Measurements from ENCODE around the gene RNF223. TPM values are rescaled to one million over a fixed set of nuclear protein-coding genes. Genes with fewer than 3 reads are reported as not detected.

The RNF223 gene
- total RNA-seq, 1 donor from 2014 or later: 9.0 TPM

DNA sequence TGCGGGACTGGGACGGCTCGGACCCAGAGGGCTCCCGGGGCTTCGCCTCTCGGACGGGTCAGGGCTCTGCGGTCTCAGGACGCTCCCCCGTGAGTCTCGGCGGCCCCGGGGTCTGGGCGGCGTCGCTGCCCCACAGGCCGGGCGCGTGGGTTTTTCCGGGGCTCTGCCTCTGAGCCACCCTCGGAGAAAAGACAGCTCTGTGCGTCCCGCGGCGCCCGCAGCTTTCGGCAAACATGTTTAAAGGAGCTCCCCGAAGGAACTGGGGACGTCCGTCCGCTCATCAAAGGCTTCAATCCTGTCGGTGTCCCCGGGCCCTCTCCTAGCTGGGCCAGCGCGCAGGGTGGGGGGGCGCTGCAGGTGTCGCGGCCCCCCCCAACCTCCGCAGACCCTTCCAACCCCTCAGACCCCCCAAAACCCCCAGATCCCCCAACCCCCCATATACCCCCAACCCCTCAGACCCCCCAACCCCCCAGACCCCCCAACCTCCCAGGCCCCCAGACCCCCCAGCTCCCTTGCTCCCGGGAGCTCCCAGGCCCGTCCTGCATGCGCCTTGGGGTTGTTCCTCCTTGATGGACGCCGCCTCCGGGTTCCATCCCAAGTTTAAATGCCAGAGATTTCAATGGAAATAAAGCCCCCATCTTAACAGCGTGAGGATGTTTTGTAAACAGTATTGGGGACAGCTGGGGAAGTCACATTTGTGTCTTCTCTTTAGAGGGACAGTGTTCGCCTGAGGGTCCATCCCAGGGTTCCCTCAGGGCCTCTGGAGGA, 42.8 kb upstream of the RNF223 start:
- FAIRE-seq: no peak
- peaks cover 3% of the 10 kb centered on the region for H3K36me3 ChIP-seq (ENCODE audit: control insufficient read depth, insufficient read depth, low read length)
- H3K4me3 ChIP-seq (ENCODE audit: low read depth, low read length): peak overlapping the region; percentile 77
- TF ChIP-seq, protein P1, sequence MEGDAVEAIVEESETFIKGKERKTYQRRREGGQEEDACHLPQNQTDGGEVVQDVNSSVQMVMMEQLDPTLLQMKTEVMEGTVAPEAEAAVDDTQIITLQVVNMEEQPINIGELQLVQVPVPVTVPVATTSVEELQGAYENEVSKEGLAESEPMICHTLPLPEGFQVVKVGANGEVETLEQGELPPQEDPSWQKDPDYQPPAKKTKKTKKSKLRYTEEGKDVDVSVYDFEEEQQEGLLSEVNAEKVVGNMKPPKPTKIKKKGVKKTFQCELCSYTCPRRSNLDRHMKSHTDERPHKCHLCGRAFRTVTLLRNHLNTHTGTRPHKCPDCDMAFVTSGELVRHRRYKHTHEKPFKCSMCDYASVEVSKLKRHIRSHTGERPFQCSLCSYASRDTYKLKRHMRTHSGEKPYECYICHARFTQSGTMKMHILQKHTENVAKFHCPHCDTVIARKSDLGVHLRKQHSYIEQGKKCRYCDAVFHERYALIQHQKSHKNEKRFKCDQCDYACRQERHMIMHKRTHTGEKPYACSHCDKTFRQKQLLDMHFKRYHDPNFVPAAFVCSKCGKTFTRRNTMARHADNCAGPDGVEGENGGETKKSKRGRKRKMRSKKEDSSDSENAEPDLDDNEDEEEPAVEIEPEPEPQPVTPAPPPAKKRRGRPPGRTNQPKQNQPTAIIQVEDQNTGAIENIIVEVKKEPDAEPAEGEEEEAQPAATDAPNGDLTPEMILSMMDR (IDR thresholded peaks at IDR 0.05; ENCODE audit: insufficient read depth, low read length, severe bottlenecking): no peak
- DNase-seq (ENCODE audit: low read depth): no peak
- no peaks in the 10 kb centered on the region for H3K27me3 ChIP-seq (ENCODE audit: control insufficient read depth, insufficient read depth, low read length)

GRCh38 chr1:1115786-1116700, 41.9 kb upstream of the RNF223 start, which contains the start of gene C1orf159:
TSS of gene C1orf159 (minus strand) at chr1:1116089. CDS start at chr1:1091543, 24,546 bp downstream.
- TF ChIP-seq, protein P1 (IDR thresholded peaks at IDR 0.05; ENCODE audit: insufficient read depth, low read length, severe bottlenecking): no peak
- FAIRE-seq: no peak
- peak; percentile 84 for DNase-seq (ENCODE audit: low read depth)

DNA sequence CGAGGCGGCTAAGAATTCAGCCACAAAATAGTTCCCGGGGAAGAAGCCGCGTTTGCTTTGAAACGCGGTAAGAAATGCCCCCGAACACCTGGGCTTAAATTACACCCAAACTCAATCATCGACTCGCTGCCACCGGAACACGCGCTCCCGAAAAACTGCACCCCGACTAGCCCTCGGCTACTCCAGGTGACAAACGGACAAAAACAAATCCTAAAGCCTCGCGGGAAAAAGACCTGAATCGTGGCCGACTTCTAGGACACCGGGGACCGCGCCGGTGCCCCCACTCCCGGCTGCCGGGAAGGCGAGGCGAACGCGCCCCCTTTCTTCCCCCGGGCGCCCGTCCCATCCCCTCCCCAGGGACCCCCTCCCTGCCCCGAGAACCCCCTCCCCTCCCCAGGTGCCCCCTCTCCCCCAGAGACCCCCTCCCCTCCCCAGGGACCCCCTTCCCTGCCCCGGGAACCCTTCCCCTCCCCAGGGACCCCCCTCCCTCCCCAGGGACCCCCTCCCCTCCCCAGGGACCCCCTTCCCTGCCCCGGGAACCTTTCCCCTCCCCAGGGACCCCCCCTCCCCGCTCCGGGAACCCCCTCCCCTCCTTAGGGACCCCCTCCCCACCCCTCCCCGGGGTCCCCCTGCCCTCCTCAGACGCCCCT, 41.2 kb upstream of the RNF223 start:
- DNase-seq (ENCODE audit: low read depth) (no peak), FAIRE-seq (no peak)
- peaks cover 3% of the 10 kb centered on the region for H3K36me3 ChIP-seq (ENCODE audit: control insufficient read depth, insufficient read depth, low read length)
- H3K4me3 ChIP-seq (ENCODE audit: low read depth, low read length): peak overlapping the region; percentile 77
- TF ChIP-seq, protein P1 (IDR thresholded peaks at IDR 0.05; ENCODE audit: insufficient read depth, low read length, severe bottlenecking): no peak
- no peaks in the 10 kb centered on the region for H3K27me3 ChIP-seq (ENCODE audit: control insufficient read depth, insufficient read depth, low read length)

More at GRCh38 chr1:1115786-1116700, 41.9 kb upstream of the RNF223 start, which contains the start of gene C1orf159:
- no peaks in the 10 kb centered on the region for H3K27me3 ChIP-seq (ENCODE audit: control insufficient read depth, insufficient read depth, low read length)
- H3K4me3 ChIP-seq (ENCODE audit: low read depth, low read length): peak within 1 kb of the TSS; percentile 77
- peaks cover 3% of the 10 kb centered on the region for H3K36me3 ChIP-seq (ENCODE audit: control insufficient read depth, insufficient read depth, low read length)

GRCh38 chr1:1114431-1114830, 40.3 kb upstream of the RNF223 start:
- no peaks in the 10 kb centered on the region for H3K27me3 ChIP-seq (ENCODE audit: control insufficient read depth, insufficient read depth, low read length)
- H3K4me3 ChIP-seq (ENCODE audit: low read depth, low read length): no peak overlapping the region
- TF ChIP-seq, protein P1 (IDR thresholded peaks at IDR 0.05; ENCODE audit: insufficient read depth, low read length, severe bottlenecking): no peak
- FAIRE-seq (no peak), DNase-seq (ENCODE audit: low read depth) (no peak)
- H3K36me3 ChIP-seq (ENCODE audit: control insufficient read depth, insufficient read depth, low read length): peaks cover 3% of the 10 kb centered on the region

DNA sequence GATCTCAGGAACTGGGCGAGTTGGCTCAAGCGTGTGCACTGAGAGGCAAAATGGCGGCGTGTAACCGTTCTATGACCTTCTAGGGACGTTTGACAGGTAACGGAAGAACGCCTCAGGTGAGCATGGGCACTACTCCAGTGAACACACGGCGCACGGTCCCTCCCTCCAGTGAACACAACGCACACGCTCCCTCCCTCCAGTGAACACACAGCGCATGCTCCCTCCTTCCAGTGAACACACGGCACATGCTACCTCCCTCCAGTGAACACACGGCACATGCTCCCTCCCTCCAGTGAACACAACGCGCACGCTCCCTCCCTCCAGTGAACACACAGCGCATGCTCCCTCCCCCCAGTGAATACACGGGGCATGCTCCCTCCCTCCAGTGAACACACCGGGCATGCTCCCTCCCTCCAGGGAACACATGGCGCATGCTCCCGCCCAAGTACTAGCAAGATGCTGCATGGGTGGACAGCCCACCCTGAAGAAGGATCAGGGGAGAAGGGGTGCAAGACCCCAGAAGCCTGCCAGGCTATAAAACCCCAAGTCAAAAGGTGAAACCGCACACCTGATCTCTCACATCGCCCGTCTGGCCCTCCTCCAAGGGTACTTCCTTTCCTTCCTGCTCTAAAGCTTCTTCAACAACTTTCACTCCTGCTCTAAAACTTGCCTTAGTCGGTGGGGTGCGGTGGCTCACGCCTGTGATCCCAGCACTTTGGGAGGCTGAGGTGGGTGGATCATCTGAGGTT, 38.3 kb upstream of the RNF223 start:
- DNase-seq (ENCODE audit: low read depth) (no peak), FAIRE-seq (no peak)
- H3K4me3 ChIP-seq (ENCODE audit: low read depth, low read length): no peak overlapping the region
- peaks cover 3% of the 10 kb centered on the region for H3K36me3 ChIP-seq (ENCODE audit: control insufficient read depth, insufficient read depth, low read length)
- TF ChIP-seq, protein P1 (IDR thresholded peaks at IDR 0.05; ENCODE audit: insufficient read depth, low read length, severe bottlenecking): no peak
- no peaks in the 10 kb centered on the region for H3K27me3 ChIP-seq (ENCODE audit: control insufficient read depth, insufficient read depth, low read length)

Measured in bronchial epithelial cell (primary cell).